Measurements from ENCODE around the gene ACADS. TPM values are rescaled to one million over a fixed set of nuclear protein-coding genes. Genes with fewer than 3 reads are reported as not detected.

ACADS gene, protein sequence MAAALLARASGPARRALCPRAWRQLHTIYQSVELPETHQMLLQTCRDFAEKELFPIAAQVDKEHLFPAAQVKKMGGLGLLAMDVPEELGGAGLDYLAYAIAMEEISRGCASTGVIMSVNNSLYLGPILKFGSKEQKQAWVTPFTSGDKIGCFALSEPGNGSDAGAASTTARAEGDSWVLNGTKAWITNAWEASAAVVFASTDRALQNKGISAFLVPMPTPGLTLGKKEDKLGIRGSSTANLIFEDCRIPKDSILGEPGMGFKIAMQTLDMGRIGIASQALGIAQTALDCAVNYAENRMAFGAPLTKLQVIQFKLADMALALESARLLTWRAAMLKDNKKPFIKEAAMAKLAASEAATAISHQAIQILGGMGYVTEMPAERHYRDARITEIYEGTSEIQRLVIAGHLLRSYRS
- total RNA-seq, result 13.6 and 15.2 TPM in 2 replicates

DNA sequence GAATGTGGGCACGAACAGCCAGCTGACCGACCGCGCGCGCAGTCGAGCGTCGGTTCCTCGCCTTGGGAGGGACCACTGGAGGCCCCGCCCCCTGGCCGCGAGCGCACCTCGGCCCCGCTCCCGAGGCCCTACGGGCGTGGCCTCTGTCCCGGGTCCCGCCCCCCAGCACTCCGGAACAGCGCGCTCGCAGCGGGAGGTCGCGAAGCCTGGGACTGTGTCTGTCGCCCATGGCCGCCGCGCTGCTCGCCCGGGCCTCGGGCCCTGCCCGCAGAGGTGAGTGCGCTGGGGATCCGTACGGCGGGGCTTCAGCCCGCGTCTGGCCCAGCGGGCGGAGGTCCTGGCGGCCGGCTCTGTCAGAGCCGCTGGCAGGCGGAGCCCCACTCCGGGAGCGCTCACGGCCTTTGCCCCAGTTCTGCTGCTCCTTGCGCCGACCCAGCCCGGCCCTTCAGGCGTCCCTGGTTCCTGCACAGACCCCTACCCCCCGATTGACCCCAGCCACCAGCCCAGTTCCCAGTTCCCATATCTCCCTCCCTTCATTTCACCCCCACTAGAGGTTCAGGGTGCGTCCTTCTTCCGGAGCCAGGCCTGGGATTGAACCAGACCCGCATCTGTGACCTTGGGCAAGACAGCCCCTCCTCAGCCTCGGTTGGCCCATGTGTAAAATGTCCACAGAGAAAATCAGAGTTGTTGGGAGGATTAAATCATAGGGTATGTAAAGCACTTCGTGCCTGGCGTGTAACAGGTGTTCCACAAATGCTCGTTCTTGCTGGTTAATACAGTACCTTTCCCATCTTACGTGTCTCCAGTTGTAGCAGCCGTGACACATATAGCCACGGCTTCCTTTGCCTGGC lies at the start of gene ACADS:
TSS of gene ACADS (plus strand) at position 168 of the 851 bp plus-strand sequence. CDS start at position 228, 60 bp downstream.

DNA sequence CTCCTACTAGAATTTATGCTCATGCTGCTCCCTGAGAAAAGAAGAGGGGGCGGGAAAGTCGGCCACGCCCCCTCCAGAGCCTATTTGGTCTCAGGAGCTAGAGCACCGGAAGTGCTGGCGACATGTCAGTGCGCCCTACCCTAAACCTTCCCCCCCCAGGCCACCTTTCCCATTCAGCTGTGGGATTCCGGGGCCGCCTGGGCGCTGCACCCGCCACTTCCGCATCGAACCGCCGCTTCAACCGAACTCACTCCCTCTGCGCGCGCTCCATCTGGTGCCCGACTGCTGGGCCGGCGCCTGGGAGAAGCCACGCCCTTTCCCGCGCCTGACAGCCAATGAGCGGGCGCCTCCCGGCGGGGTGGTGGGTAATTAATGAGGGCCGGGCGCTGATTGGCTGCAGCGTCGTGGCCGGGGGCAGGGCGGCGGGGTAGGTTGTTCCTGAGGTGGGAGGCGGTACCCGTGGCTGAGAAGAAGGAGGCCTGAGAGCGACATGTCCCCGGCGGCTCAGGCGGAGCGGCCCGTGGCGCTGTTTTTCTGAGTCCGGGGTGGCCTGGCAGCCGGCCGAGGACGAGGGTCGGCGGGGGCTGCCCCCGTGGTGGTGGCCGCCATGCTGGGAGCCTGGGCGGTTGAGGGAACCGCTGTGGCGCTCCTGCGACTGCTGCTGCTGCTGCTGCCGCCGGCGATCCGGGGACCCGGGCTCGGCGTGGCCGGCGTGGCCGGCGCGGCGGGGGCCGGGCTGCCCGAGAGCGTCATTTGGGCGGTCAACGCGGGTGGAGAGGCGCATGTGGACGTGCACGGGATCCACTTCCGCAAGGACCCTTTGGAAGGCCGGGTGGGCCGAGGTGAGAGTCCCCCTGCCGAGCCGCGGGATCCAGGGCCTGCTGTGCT lies 38.7 kb upstream of the ACADS start, which contains the start of gene MLEC:
TSS of gene MLEC (plus strand) at position 460 of the 888 bp plus-strand sequence. CDS start at position 608, 148 bp downstream.

GRCh38 chr12:120710031-120710804 lies 15.4 kb upstream of the ACADS start, which contains the start of gene UNC119B:
TSS of gene UNC119B (plus strand) at chr12:120710458. CDS start at chr12:120710475, 17 bp downstream.

Other genes with a start within 250 kb of the ACADS start
- 324 and 483 TPM in 2 replicates for gene DYNLL1, start 229.7 kb upstream of the ACADS start, total RNA-seq
- 34.8 and 51.8 TPM in 2 replicates for gene COQ5, start 196.7 kb upstream of the ACADS start, total RNA-seq
- gene RNF10, start 191.5 kb upstream of the ACADS start, total RNA-seq, result 67.5 and 107 TPM in 2 replicates
- gene POP5, start 144.4 kb upstream of the ACADS start, total RNA-seq, result 48.3 and 58.1 TPM in 2 replicates
- gene CABP1, start 85.2 kb upstream of the ACADS start, total RNA-seq, result not detected in 2 replicates
- gene MLEC, start 38.7 kb upstream of the ACADS start, total RNA-seq, result 82.2 and 82.5 TPM in 2 replicates
- gene UNC119B, start 15.4 kb upstream of the ACADS start, total RNA-seq, result 20.1 and 27.7 TPM in 2 replicates
- gene SPPL3, start 178.5 kb downstream of the ACADS start, total RNA-seq, result 3.6 and 5.2 TPM in 2 replicates

Measured in epithelial cell of umbilical artery (primary cell).